ENCODE measurements around the gene VPS13D. TPM values are rescaled to one million over a fixed set of nuclear protein-coding genes. Genes with fewer than 3 reads are reported as not detected.
"Not testable (repeated sequence)": the region's sequence is repeated elsewhere in the genome, so short reads cannot be mapped to it uniquely, and the experiment has no call there.

Gene VPS13D
- total RNA-seq, 1 experiment from 2014 or later = 29.0 TPM

DNA sequence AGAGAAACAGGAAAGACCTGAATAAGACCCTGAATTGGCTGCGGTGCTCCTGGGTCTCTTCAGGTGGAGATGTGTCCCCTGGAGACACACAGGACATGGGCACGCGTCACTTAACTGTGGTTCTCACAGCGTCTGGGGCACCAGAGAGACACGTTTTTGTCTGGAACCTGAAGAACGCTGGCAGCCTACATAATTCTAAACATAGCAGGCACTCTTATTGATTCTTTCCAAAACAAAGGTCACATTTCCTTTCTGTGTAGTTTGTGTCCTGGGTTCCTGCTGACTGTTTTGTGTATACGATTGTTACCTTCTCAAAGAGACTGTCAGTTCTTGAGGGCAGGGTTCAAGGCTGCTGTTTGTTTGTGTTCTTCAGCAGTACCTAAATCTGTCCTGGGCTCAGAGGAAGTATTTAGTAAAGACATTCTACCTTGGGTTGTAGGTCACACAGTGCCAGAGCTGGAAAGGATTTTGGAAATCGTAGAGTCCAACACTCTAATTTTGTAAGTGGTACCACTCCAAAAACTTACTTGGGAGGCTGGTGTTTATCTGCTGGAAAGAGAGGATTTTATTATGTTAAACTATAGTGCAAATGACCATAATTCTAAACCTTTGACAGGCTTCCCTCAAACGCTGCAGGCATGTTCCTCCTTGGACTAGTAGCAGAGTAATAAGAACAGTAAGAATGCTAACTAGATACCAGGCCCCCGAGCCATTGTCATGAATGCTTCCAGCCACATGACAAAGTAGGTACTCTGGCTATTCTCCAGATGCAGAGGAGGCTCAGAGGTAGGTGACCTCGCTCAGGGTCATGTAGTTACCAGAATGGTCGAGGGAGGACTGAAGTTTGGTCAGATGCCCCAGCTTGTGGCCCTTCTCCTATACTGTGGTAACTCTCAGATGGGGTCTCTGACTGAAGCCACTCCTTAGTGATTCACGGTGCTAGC is 223.8 kb downstream of the VPS13D start:
- H3K9me3 Mint-ChIP-seq = no peaks in the 10 kb centered on the region
- TF ChIP-seq GABPB1 (CRISPR knock-in tag; IDR thresholded peaks at IDR 0.05) (peak; percentile 27; the same call in 1 of the 2 replicates), ZNF138 (CRISPR knock-in tag; conservative IDR thresholded peaks at IDR 0.05) (no peak)
- DNase-seq (ENCODE audit: low spot score) (no peak), ATAC-seq (peak; percentile 51)
- peaks cover 2% of the 10 kb centered on the region; the same call in 1 of the 2 replicates for H3K36me3 Mint-ChIP-seq
- no peaks in the 10 kb centered on the region for H3K27me3 Mint-ChIP-seq (ENCODE audit: low read depth)
- ChIA-PET POLR2A (interaction anchor here (0.5 kb wide), 2 partner anchors 61 to 76 kb away, joined by 3 to 9 read pairs; no protein-coding TSS in a partner anchor), CTCF (interaction anchor here (1.2 kb wide), 2 partner anchors 46 to 205 kb away, joined by 3 read pairs; no protein-coding TSS in a partner anchor)
- no peak overlapping the region; the same call in 1 of the 2 replicates for H3K27ac Mint-ChIP-seq
- no peak overlapping the region for H3K4me3 Mint-ChIP-seq
- peaks cover 17% of the 10 kb centered on the region for H3K4me1 Mint-ChIP-seq

DNA sequence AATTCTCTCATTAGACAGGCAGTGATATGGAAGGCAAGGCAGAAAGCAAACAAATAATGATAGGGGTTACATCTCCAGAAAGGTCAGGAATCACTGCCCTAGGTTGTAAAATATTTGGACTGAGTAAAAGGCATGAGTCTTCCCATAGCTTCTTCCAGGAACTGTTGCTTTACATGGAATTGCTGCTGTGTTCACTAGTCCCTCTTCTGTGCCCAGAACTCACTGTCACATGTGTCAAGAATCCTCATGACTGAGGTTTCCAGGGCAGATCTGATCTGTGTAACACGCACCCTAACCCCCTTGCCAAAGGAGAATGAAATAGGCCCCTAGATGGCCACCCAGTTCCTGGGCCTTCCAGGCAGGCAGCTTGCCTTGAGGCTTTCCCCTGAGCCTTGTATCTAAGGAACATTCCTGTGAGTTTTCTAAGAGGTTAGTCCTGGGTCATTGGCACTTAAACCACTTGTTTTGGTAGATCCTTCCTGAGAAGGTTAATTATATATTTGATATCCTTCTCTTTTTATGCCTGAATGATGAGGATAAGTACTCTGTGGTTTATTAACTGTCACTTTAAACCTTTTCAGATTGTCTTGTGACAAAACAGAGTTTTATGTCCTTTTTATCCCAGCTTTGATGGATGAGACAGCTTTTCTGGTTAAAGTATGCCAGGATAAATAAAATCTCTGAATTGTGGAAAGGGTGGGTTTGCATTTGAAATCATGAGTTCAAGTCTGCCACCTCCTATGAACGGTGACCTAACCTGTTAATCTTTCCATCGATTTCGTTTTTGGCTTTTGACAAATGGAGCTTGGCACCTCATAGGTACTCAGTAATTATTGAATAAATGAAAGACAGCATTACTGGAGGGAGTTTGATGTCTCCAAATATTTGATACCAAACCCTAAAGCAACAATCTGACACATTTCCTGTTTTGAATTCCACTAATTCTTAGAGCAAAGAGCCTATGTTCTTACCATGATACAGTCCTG is 224.9 kb downstream of the VPS13D start:
- DNase-seq (ENCODE audit: low spot score) = no peak
- peaks cover 2% of the 10 kb centered on the region; the same call in 1 of the 2 replicates for H3K36me3 Mint-ChIP-seq
- H3K27ac Mint-ChIP-seq = peak overlapping the region; percentile 39; the same call in 1 of the 2 replicates
- H3K9me3 Mint-ChIP-seq = no peaks in the 10 kb centered on the region
- H3K4me3 Mint-ChIP-seq = no peak overlapping the region
- ChIA-PET POLR2A (no interaction called here), CTCF (interaction anchor here (1.2 kb wide), 1 partner anchor 47 kb away, joined by 3 read pairs; no protein-coding TSS in a partner anchor)
- no peak for ATAC-seq
- H3K27me3 Mint-ChIP-seq (ENCODE audit: low read depth) = no peaks in the 10 kb centered on the region
- peaks cover 17% of the 10 kb centered on the region for H3K4me1 Mint-ChIP-seq
- TF ChIP-seq FOXP4 (CRISPR knock-in tag; IDR thresholded peaks at IDR 0.05) (no peak), NFE2L1 (CRISPR knock-in tag; IDR thresholded peaks at IDR 0.05) (no peak), ELF4 (CRISPR knock-in tag; IDR thresholded peaks at IDR 0.05; ENCODE audit: low read depth) (no peak), SMAD4 (CRISPR knock-in tag; IDR thresholded peaks at IDR 0.05) (no peak), MYBL2 (CRISPR knock-in tag; IDR thresholded peaks at IDR 0.05) (no peak), GTF2I (CRISPR knock-in tag; conservative IDR thresholded peaks at IDR 0.05) (no peak), ZNF263 (CRISPR knock-in tag; IDR thresholded peaks at IDR 0.05; ENCODE audit: low read depth) (no peak), EMX1 (CRISPR knock-in tag; IDR thresholded peaks at IDR 0.05) (no peak), CREB1 (CRISPR knock-in tag; IDR thresholded peaks at IDR 0.05) (no peak), IRF1 (CRISPR knock-in tag; IDR thresholded peaks at IDR 0.05) (no peak), CDX4 (CRISPR knock-in tag; IDR thresholded peaks at IDR 0.05; ENCODE audit: borderline replicate concordance) (no peak), ZNF219 (CRISPR knock-in tag; IDR thresholded peaks at IDR 0.05; ENCODE audit: borderline replicate concordance) (no peak), ATF1 (CRISPR knock-in tag; IDR thresholded peaks at IDR 0.05) (no peak), RORB (CRISPR knock-in tag; IDR thresholded peaks at IDR 0.05) (no peak)
- TF ChIP-seq, protein P1, sequence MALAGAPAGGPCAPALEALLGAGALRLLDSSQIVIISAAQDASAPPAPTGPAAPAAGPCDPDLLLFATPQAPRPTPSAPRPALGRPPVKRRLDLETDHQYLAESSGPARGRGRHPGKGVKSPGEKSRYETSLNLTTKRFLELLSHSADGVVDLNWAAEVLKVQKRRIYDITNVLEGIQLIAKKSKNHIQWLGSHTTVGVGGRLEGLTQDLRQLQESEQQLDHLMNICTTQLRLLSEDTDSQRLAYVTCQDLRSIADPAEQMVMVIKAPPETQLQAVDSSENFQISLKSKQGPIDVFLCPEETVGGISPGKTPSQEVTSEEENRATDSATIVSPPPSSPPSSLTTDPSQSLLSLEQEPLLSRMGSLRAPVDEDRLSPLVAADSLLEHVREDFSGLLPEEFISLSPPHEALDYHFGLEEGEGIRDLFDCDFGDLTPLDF (CRISPR knock-in tag; IDR thresholded peaks at IDR 0.05) = no peak
- TF ChIP-seq, protein P2, sequence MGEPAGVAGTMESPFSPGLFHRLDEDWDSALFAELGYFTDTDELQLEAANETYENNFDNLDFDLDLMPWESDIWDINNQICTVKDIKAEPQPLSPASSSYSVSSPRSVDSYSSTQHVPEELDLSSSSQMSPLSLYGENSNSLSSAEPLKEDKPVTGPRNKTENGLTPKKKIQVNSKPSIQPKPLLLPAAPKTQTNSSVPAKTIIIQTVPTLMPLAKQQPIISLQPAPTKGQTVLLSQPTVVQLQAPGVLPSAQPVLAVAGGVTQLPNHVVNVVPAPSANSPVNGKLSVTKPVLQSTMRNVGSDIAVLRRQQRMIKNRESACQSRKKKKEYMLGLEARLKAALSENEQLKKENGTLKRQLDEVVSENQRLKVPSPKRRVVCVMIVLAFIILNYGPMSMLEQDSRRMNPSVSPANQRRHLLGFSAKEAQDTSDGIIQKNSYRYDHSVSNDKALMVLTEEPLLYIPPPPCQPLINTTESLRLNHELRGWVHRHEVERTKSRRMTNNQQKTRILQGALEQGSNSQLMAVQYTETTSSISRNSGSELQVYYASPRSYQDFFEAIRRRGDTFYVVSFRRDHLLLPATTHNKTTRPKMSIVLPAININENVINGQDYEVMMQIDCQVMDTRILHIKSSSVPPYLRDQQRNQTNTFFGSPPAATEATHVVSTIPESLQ (CRISPR knock-in tag; IDR thresholded peaks at IDR 0.05) = no peak
- TF ChIP-seq, protein P3, sequence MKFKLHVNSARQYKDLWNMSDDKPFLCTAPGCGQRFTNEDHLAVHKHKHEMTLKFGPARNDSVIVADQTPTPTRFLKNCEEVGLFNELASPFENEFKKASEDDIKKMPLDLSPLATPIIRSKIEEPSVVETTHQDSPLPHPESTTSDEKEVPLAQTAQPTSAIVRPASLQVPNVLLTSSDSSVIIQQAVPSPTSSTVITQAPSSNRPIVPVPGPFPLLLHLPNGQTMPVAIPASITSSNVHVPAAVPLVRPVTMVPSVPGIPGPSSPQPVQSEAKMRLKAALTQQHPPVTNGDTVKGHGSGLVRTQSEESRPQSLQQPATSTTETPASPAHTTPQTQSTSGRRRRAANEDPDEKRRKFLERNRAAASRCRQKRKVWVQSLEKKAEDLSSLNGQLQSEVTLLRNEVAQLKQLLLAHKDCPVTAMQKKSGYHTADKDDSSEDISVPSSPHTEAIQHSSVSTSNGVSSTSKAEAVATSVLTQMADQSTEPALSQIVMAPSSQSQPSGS (CRISPR knock-in tag; IDR thresholded peaks at IDR 0.05; ENCODE audit: borderline replicate concordance, low read depth) = no peak
- TF ChIP-seq, protein P4, sequence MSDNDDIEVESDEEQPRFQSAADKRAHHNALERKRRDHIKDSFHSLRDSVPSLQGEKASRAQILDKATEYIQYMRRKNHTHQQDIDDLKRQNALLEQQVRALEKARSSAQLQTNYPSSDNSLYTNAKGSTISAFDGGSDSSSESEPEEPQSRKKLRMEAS (CRISPR knock-in tag; IDR thresholded peaks at IDR 0.05) = no peak

GRCh38 chr1:12456081-12456480 is 226.3 kb downstream of the VPS13D start:
- H3K36me3 Mint-ChIP-seq; ATAC-seq; H3K27me3 Mint-ChIP-seq (ENCODE audit: low read depth); POLR2A ChIA-PET; H3K9me3 Mint-ChIP-seq; H3K27ac Mint-ChIP-seq; DNase-seq (ENCODE audit: low spot score); H3K4me3 Mint-ChIP-seq: not testable (repeated sequence)
- CTCF ChIA-PET = interaction anchor here (0.7 to 1.8 kb wide), 2 partner anchors 128 to 203 kb away, joined by 3 to 5 read pairs; no protein-coding TSS in a partner anchor
- peaks cover 17% of the 10 kb centered on the region for H3K4me1 Mint-ChIP-seq

Measured in WTC11 (cell line).